Measurements from ENCODE around the gene LRRC3.

The LRRC3 gene

DNA sequence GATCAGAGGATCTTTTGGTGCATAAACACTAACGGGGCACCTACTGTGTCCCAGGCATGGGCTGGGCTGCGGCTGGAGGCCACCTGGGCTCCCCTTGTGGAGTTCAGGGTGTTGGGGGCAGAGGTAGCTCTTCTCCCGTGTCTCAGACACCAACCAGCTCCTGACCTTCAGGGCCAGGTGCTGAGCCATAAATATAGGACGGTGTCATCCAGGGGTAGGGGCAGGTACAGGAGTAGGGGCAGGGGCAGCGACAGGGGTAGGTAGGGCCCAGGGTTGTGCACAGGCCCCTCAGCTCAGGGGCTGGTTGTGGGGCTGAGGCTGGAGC is 18.0 kb upstream of the LRRC3 start:
- no peak overlapping the region for H3K4me3 ChIP-seq (ENCODE audit: low read depth, low read length)
- DNase-seq (ENCODE audit: low read depth): no peak

DNA sequence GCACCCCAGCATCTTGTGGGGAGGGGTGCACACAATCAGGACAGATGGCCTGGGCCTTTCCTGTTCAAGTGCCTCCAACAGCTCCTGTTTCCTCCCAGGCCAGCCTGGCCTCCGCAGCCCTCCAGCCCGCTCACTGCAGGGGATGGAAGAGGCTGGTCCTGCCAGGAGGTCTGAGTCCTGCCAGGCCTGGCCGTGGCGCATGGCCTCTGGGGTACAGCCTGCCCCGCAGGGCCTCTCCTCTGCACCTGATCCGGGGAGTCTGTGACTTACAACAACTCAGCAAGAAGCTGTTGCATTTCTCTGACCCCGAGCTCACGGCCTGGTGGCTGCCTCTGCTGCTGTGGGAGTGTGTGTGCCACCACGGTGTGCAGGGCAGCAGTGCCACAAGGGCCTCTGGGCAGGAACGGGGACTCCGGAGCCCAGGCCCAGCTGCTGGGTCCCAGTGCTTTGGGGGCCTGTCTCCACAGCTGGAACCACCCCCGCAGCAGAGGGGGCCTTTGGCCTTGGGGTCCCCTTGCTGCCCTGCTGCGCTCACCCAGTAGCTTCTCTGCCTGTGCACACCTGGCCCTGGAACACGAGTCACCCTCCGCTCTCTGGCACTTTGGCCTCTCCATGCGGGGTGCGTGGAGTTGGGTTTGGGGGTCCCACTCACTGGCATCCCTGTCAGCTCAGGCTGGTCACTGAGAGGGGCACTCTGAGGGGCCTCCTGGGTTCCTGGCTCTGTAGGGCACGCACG is 17.4 kb upstream of the LRRC3 start:
- H3K4me3 ChIP-seq (ENCODE audit: low read depth, low read length): no peak overlapping the region
- DNase-seq (ENCODE audit: low read depth): no peak

DNA sequence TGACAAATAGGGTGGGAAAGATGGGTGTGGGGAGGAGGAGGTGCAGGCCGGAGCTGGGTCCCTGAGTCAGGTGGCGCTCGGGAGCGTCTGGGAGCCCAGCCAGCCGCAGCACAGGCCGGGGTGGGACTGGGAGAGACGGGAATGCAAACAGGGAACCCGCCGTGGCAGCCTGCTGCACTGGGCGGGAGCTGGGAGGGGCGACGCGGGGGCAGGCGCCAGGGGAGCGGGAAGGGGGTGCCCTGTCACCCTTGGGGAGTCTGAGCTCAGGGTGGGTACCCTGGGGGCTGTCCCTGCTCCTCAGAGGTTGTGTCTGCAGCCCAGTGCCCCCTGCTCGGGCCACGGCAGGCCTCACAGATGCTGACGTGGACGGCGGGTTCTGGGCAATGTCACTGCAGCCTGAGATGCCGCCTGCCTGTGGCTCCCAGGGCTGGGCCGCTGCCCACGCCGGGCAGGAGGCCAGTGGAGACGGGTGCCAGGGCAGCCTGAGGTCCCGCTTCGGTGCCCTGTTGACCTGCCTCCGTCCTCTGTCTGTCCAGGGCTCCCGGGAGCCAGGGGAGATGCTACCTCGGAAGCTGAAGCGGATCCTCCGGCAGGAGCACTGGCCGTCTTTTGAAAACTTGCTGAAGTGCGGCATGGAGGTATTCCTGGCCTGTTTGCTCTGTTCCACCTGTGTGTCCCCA is 16.6 kb upstream of the LRRC3 start:
- no peak for DNase-seq (ENCODE audit: low read depth)
- H3K4me3 ChIP-seq (ENCODE audit: low read depth, low read length): no peak overlapping the region

DNA sequence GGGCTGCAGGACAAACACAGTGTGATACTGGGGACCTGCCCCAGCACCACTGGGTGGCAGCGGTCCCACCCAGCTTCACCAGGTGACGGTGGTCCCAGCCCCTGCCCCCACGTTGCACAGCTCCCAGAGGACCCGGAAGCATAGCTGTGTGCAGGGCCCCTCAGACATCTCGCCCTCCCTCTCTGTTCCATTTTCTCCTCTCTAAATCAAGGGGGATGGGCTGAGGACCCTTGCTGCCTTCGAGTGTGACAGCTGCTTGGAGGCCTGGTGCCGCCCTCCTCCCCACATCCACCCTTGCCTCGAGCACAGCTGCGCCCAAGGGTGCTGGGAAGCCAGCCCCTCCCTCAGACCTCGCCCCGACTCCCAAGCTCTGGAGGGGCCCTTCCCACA is 16.1 kb upstream of the LRRC3 start:
- no peak overlapping the region for H3K4me3 ChIP-seq (ENCODE audit: low read depth, low read length)
- no peak for DNase-seq (ENCODE audit: low read depth)

DNA sequence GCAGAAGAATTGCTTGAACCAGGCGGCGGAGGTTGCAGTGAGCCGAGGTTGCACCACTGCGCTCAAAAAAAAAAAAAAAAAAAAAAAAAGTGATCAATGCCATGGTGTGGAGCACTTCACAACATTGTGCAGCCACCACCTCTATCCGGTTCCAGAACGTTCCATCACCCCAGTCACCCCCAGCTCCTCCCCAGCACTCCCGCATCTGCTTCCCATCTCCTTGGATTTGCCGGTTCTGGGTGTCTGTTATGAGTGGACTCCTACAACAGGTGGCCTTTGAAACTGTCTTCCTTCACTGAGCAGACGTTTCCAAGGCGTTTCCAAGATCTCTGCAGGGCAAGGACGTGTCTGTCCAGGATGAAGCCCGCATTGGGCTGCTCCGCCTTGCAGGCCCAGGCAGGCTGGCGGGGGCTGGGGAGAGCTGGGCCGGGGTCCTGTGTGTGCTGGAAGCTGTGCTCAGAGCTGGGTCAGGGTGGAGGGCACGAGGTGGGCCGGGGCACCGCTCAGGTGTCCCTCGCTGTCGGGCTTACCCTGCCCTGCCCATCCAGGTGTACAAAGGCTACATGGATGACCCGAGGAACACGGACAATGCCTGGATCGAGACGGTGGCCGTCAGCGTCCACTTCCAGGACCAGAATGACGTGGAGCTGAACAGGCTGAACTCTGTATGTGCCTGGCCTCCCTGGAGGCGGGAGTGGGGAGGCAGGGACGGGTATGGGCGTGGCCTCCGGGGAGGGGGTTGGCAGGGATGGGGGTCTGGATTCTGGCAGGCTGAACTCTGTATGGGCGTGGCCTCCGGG is 14.9 kb upstream of the LRRC3 start:
- no peak for DNase-seq (ENCODE audit: low read depth)
- H3K4me3 ChIP-seq (ENCODE audit: low read depth, low read length): no peak overlapping the region

DNA sequence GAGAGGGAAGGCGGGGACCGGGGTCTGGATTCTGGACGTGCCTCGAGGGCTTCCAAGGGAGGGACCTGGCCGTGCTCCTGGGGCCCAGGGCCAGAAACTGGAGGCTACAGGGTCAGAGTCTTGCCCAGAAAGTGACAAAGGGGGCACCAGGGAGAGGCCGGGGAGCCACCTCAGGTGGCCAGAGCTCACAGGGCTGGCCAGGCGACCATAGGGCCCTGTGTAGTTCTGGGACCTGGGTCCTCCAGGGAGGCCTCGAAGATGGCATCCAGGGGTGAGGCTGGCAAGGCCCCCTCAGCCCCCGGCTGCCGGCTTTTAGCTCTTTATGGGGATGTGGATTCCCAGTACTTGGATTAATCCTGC is 14.3 kb upstream of the LRRC3 start:
- DNase-seq (ENCODE audit: low read depth): no peak
- no peak overlapping the region for H3K4me3 ChIP-seq (ENCODE audit: low read depth, low read length)

DNA sequence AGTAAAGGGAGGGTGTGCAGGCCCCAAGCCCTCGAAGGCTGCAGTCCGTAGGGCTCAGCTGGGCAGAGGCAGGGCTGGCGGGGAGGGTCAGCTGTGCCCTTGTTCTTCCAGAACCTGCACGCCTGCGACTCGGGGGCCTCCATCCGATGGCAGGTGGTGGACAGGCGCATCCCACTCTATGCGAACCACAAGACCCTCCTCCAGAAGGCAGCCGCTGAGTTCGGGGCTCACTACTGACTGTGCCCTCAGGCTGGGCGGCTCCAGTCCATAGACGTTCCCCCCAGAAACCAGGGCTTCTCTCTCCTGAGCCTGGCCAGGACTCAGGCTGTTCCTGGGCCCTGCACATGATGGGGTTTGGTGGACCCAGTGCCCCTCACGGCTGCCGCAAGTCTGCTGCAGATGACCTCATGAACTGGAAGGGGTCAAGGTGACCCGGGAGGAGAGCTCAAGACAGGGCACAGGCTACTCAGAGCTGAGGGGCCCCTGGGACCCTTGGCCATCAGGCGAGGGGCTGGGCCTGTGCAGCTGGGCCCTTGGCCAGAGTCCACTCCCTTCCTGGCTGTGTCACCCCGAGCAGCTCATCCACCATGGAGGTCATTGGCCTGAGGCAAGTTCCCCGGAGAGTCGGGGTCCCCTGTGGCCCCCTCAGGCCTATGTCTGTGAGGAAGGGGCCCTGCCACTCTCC is 13.6 kb upstream of the LRRC3 start:
- no peak overlapping the region for H3K4me3 ChIP-seq (ENCODE audit: low read depth, low read length)
- no peak for DNase-seq (ENCODE audit: low read depth)

DNA sequence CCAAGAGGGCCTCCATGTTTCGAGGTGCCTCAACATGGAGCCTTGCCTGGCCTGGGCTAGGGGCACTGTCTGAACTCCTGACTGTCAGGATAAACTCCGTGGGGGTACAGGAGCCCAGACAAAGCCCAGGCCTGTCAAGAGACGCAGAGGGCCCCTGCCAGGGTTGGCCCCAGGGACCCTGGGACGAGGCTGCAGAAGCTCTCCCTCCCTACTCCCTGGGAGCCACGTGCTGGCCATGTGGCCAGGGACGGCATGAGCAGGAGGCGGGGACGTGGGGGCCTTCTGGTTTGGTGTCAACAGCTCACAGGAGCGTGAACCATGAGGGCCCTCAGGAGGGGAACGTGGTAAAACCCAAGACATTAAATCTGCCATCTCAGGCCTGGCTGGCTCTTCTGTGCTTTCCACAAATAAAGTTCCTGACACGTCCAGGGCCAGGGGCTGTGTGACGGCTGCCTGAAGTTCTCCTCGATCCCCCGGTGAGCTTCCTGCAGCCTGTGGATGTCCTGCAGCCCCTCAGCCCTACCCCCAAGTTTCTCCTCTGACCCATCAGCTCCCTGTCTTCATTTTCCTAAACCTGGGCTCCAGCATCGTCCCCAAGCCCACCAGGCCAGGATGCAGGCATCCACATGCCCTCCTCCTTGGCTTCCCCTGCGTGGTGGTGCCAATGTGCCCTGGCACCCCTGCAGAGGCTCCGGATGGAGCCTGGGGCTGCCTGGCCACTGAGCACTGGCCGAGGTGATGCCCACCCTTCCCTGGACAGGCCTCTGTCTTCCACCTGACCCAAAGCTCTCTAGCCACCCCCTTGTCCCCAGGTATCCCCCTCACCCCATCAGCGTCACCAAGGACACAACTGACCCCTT is 12.8 kb upstream of the LRRC3 start:
- DNase-seq (ENCODE audit: low read depth): no peak
- no peak overlapping the region for H3K4me3 ChIP-seq (ENCODE audit: low read depth, low read length)

DNA sequence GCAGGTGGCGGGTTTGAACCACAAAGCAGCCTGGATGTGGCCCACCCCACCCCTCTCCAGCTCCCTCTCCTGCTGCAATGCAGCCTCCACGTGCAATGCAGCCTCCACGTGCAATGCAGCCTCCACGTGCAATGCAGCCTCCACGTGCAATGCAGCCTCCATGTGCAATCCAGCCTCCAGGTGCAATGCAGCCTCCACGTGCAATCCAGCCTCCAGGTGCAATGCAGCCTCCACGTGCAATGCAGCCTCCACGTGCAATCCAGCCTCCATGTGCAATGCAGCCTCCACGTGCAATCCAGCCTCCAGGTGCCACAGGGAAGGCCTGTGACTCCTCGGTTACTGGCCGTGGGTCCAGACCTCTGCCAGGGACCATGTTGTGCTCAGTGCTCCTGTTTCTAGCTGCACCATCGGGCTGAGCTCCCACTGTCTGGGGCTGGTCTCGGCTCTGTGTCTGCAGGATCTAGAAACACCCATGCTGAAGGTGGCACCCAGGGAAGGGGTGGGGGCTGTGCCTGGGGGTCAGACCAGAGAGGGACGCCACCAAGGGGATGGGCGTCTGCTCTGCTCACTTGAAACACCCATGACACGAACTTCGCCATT is 11.9 kb upstream of the LRRC3 start:
- no peak overlapping the region for H3K4me3 ChIP-seq (ENCODE audit: low read depth, low read length)
- no peak for DNase-seq (ENCODE audit: low read depth)

DNA sequence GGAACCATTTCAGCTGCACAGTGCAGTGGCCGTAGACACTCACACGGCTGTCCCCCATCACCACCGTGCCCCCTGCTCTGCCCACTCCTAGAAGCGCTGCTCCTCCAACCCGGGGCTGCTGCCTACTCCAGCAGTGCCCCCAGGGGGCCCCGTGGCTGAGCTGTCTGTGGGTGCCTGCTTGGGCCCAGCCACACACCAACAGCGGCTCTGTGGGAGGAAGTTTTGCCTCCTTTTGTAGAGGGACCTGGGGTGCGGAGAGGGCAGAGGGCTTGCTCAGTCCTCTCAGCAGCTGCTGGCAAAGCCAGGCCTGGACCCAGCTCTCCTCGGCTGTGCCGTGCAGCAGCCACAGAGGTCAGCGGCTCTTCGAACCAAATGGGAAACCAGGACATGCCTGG is 11.4 kb upstream of the LRRC3 start:
- H3K4me3 ChIP-seq (ENCODE audit: low read depth, low read length): no peak overlapping the region
- DNase-seq (ENCODE audit: low read depth): no peak

DNA sequence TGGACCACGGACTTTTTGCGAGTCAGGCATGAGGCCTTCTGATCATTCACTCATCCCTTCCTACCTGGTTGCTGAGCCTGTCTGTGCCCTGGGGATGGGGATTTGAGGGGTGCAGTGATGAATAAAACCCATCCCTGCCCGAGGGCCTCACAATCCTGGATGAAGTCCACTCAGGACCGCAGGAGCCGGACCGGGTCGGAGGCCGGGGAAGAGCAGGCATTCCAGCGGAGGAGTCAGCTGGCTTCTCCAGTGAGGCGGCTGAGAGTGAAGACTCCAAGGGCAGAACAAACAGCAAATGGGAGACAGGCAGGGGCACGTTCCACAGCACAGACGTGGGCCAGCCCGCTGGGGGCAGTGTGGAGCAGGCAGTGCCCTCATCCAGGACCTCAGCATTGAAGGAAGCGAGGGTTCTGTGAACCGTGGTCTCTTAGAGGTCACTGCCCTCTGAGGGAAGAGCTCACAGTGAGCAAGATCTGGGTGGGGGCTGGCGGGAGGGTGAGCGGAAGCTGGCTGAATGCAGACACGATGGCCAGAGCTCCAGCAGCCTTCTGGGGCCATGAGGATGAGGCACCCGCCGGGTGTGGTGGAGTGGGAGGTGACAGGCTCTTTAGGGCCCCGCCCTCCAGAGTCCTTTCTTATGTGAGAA is 10.9 kb upstream of the LRRC3 start:
- H3K4me3 ChIP-seq (ENCODE audit: low read depth, low read length): no peak overlapping the region
- no peak for DNase-seq (ENCODE audit: low read depth)

DNA sequence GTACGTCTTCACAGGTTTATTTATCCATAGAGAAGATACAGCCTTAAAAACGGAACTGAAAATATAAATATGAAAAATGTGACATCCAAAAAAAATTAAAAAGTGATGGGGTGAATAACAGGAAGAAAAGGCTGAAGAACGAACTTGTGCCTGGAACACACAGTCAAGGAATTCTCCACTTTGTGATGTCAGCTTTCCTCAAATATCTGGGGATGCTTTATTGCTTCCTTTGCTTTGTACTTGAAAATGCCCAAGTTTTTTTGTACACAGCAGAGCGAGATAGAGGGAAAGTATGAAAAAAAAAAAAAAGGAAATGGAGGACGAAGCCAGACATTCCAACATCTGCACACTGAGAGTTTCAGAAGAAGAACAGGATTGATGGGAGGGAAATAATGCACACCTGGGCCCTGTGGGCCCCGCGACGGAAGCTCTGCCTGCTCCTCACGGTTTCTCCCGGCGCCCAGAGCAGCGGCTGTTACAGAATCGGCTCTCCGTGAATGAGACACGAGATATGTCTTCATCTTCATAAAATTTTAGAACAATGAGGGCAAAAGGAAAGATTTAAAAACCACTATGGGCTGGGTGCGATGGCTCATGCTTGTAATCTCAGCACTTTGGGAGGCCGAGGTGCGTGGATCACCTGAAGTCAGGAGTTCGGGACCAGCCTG is 10.0 kb upstream of the LRRC3 start:
- DNase-seq (ENCODE audit: low read depth): no peak
- no peak overlapping the region for H3K4me3 ChIP-seq (ENCODE audit: low read depth, low read length)

DNA sequence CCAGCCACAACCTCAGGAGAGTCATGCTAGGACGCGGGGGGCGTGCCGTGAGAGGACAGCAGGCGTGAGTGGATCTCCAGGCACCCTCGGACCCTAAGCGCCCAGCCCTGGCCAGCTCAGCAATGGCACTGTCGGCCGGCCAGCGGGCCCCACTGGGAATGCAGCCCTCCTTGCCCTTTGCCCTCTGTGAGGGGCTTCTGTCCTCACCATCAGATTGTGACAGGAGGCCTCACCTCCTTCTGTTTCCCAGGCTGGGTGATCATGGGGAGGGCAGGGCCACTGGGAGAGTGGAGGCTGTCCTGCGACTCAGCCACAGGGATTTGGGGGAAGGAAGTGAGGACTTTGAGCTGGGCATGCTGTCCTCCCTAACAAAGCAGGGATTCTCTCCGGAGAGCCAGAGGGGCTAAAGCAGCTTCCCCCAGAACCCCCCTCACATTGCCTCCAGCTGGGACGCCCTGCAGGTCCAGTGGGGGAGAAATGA is 6.6 kb upstream of the LRRC3 start:
- no peak for DNase-seq (ENCODE audit: low read depth)
- H3K4me3 ChIP-seq (ENCODE audit: low read depth, low read length): no peak overlapping the region

DNA sequence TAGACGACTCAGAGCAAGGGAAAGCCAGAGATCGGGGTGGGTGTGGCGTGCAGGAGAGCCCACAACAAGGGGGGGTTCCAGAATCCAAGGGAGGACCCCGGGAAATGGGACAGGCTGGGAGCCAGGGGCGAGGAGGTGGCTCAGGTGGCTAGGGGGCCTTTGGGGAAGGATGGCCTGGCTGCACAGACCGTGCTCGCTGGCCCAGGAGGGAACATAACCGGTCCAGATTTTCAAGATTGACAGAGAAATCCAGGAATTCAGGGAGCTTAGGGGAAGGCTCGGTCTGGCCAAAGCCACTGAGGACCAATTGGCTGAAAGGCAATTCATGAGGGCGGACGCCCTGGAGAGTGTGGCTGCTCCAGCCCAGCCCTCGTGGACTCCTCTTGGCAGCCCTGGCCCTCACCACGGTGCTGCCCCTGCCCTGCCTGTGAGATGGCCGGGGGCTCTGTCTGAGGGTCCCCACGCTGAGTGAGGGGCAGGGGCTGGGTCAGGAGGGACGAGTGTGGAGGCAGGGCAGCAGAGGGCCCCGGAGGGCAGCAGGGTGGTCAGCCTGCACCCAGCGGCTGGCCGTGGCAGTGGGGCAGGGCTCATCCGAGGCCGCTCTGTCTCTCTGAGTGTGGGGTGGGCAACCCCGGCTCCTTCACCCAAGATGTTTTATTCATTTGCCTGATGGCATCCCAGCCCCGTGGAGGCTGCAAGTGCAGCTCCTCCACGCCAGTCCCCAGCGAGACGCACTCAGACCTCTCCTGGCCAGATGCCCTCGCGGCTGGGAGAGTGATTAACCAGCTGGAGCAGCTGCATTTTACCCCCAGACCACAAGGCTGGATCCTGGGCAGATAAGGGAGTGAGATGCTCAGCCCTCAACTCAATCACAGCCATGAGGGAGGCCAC is 5.6 kb upstream of the LRRC3 start:
- no peak overlapping the region for H3K4me3 ChIP-seq (ENCODE audit: low read depth, low read length)
- no peak for DNase-seq (ENCODE audit: low read depth)

DNA sequence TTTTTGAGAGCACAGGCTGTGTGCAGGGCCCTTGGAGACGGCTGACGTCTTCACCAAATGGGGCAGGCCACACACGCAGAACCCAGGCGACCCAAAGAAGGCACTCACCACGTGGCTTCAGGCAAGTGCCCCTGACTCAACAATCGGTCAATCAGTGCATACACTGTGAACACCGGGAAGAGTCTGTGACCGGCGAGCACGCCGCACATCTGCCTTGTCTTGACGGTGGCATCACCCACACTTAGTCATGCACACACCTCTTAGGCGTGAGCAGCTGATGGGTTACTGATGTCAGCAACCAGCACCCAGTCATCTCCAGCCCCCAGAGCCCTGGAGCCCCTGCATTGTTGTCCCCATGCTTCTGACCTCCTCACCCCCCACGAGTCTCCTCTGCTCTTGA is 4.9 kb upstream of the LRRC3 start:
- DNase-seq (ENCODE audit: low read depth): no peak

DNA sequence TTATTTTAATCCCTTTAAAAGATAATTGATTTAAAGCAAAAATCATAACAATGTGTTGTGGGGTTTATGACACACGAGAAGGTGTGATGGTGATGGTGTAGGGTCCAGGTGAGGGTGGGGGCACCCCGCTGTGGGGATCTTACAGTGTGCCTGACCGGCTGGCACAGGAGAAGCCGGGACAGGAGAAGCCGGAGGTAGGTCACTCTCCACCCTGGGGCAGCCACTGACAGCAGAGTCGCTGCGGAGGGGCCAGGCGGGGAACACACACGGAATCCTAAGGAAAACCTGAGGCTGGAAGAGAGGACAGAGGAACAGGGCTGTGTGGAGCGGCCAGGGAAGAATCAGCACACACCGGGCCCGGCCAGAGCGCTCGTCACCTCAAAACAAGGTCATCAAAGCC is 4.3 kb upstream of the LRRC3 start:
- no peak overlapping the region for H3K4me3 ChIP-seq (ENCODE audit: low read depth, low read length)
- DNase-seq (ENCODE audit: low read depth): no peak

More for the DNA sequence above, 4.9 kb upstream of the LRRC3 start:
- no peak overlapping the region for H3K4me3 ChIP-seq (ENCODE audit: low read depth, low read length)

DNA sequence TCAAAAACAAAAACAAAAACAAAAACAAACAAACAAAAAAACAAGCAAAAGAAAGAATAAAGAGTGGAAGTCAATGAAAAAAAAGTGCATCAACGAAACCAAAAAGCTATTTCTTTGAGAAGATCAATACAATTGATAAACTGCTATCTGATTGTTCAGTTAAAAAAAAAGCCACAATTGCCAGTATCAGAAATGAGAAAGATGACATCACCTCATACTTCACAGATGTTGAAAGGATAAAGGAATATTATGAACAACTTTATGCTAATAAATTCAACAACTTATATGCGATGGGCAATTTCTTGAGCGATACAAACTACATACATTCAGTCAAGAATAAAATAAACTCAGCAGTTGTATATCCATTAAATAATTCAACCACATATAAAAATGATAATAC is 2.2 kb upstream of the LRRC3 start:
- DNase-seq (ENCODE audit: low read depth): no peak
- H3K4me3 ChIP-seq (ENCODE audit: low read depth, low read length): no peak overlapping the region
